Activated CD8-positive, alpha-beta memory T cell treated with anti-CD3 and anti-CD28 coated beads, Interleukin-2, amount 50 U/mL, for 48 hours (primary cell): ENCODE results near the gene CRABP1.

Experiments used
- DNase-seq: peaks from one replicate; pipeline ENCODE4 v3.0.0-alpha.2; 2020

CRABP1 gene

DNA sequence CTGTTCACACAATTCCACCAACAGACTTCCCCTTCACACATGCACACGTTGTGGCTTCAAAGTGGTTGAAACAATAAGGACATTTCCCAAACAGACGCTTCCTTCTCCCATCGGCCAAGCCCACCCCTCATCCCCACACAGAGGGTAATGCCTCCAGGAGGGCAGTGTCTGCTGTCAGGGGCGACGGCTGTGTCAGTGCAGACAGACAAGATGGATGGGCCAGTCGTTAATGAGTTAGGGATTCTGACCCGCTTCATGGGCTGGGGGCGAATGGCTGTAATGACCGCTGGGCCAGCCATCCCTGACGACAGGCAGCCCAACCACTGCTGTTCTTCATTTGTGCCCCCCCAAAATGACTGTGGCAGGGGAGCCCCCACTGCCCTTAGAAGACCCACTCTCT, 20.6 kb upstream of the CRABP1 start:
- no peak for DNase-seq

DNA sequence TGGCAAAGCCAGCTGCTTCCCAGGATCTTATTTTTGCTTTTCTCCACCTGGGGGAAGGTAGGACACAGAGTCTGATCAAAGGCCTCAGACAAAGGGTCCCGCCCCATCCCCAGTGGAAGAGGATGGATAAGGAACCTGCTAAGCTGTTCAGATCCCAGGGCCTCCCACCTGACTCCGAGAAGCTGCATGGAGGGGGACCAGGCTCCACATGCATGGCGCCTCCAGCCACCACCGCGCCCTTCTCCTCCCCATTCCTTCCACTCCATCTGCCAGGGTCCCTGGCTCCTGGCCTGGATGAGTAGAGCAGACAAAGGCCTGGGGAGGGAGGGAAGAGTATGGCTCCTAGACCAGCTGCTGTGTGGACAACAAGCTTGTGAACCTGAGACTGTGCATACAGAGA, 20.0 kb upstream of the CRABP1 start:
- DNase-seq = no peak

DNA sequence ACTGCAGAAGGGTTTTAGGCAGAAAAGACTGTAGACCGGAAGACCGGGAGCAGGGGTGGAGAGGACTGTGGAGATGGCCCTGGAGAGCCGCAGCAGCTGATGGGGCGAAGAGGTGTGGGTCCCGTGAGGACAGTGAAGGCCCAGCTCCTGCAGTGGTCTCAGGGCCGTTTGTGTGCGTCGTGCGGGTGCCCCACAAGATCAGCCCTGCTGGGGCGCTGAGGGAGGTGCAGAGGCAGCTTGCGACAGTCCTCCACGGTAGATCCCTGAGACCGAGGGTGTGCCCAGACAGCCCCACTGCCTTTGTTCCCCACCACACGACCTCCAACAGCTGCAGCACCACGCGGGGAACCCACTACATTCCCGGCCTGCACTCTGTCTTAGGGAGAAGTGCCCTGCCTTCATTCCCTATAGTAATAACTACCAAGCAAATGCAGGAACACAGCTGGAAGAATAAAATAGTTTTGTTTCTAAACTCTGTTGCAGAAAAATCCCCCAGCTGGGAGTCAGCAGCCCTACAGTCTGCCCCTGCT, 19.0 kb upstream of the CRABP1 start:
- DNase-seq = no peak

DNA sequence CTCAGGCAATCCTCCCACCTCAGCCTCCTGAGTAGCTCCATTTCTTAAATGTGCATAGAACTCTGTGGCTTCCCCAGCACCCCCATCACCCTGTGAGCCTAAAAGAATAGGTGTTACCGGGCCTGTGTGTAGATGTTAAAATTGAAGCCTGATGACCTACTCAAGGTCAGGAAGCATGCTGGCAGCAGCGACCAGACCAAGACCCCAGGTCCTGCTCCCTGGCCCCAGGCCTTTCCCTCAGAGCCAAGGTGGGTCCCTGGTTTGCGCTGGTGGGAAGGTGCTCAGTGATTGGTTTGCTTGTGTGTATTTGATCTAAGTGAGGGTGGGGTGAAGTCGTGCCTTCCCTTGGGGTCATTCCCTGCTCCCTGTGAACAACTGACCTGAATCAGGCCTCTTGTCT, 18.4 kb upstream of the CRABP1 start:
- DNase-seq = no peak

DNA sequence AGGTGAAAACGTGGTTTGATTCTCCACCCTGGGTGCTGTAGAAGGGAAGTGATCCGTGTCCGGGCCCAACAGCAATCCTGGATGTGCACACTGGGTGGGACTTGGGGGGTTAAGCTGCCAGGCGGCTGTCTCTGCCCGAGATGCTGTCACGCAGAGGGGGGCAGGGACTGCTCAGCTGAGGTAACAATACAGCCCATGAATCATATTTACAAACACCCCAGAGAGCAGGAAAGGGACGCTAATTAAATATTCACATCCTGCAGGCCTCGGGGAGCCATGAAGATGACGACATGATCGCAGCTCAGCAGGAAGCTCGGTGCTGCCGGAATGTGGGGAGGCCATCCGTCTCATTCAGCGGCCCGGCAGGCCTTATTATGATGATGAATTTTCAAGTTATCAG, 17.9 kb upstream of the CRABP1 start:
- no peak for DNase-seq

DNA sequence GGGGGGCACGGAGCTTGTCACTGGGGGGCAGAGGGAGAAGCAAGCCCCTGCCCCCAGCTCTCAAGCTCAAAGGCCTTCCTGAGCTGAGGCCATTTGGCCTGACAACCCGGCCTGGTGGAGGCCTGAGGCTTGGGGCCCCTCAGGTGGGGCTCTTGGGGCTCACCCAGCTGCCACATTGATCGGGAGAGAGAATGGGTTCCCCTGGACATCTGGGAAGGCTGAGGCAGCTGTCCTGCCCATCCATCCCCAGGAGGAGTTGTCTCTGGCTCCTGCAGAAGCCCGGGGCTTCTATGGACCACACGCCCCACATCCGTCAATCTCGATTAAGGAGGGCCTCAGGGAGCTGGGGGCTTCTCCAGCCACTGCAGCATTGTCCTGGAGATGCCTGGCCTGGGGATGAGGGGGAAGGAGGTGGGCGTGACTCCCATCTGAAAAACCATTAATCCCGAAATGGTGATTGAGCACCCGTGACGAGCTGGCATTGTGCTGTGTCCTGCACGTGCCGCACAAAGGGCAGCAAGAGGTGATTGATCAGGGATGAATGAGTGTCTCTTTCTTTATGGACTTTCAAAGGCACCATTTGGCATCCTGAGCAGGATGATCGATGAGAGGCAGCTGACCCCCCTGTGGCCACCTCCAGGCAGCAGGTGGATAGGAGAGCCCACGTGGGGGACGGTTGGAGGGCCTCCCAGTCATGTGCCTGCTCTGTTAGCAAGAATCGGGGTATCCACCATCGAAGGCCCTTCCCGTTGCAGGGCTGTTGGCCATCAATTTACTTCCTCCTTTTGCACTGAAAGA, 17.2 kb upstream of the CRABP1 start:
- no peak for DNase-seq

DNA sequence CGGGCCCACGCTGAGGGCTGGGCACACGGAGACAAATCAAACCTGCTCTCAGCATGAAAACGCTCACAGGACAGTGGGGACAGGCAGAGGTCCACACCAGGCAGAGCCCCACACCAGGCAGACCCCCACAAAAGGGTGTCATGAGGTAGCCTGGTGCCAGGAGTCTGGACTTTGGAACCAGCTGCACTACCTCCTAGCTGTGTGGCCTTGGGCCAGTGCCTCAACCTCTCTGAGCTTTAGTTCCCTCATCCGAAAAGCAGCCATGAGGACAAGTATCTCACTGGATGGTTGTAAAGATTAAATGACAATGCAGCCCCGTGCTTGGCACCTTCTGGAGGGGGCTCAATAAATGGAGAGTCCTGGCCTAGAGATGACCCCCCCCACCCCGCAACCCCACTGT, 16.5 kb upstream of the CRABP1 start:
- no peak for DNase-seq

DNA sequence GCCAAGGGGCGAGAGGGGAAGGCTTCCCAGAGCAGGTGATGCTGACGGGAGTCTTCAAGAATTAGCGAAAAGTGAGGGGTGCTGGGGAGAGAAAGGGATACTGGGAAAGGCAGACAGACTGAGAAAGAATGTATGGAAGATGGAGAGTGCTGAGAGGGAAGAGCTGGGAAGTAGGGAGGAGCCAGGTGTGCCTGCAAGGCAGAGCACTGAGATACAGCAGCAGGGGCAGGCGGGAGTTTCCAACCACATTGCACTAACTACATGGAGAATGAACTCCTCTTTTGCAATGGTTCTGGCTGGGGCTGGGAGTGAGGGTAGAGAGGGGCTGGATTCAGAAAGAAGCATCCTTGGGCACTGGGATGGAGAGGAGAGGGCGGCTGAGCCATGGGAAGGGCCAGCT, 16.0 kb upstream of the CRABP1 start:
- DNase-seq = no peak

DNA sequence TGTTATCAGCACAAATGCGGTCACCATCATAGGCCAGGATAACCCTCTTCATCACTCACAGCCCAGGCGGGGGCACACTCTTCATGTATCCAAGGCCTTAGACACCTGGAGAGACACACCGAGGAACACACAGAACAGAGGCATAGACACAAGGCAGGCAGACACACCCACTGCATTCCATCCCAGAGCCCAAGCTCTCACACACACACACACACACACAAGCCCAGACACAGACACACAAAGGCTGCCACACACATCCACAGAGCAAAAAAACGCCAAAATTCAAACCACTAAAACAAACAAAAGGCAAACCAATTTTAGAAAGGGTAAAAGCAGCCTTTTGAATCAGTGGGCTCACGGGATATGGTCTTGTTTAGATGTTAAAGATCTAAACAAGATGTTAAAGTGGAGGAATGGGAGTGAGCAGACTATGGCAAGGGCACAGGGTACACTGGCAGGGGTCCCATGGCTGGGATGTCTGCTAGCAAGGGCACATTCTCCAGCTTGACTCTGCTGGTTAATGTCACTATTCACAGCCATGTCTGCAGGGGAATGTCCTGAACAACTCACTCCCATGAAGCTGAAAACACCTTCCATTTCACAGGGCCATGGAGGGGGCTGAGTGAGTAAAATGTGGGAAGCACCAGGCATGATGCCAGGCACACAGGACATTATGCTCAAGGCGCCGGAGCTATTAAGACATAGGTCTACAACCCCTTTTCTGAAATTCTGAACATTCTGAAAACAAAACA, 14.9 kb upstream of the CRABP1 start:
- no peak for DNase-seq

DNA sequence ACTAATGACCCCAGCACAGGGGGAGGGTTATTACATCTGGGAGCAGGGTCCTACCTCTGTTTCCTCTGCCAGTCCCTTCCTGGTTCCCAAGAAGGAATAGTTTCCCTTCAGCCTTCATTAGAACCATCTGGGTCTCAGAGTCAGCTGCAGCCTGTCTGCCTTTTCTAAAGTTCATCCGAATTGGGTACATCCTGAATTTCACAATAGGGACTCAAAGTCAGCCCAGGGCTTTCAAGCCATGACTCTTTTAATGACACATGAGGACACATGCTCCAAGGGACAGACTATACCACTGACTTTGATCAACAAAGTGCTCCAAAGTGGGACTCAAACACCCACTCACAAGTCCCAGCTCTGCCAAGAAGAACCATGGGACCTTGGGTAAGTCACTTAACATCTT, 12.7 kb upstream of the CRABP1 start:
- no peak for DNase-seq

DNA sequence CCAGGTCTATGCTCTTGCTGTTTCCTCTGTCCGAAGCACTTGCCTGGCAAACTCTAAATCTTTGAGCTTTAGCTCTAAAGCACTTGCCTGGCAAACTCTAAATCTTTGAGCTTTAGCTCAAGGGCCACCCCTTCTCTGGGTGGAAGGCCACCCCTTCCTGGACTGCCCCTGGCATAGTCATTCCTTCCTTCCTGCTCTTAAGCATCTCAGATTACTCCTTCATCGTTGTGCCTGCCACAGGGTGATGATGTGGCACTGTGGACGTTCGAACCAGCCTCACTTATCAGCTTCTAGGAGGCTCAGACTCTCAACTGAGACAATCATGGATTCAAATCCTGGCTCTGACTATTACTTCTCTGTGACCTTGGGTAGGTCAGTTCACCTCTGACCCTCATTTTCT, 10.5 kb upstream of the CRABP1 start:
- no peak for DNase-seq

DNA sequence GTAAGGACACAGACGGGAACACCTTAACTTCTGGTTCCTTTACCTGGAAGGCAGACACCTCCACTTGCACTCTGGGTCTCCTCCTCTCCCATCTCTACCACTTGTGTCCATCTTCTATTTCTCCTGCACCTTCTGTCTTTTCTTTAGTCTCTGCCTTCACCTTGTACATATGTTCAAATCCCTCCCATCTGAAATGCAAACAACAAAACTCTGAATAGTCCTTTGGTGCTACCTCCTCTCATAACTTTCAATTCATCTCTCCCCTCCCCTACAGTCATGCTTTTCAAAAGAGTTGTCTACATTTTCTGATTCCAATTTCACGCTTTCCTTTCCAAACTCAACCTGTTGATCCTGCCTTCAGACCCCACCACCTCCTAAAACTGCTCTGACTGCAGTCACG, 5.3 kb upstream of the CRABP1 start:
- DNase-seq = no peak

DNA sequence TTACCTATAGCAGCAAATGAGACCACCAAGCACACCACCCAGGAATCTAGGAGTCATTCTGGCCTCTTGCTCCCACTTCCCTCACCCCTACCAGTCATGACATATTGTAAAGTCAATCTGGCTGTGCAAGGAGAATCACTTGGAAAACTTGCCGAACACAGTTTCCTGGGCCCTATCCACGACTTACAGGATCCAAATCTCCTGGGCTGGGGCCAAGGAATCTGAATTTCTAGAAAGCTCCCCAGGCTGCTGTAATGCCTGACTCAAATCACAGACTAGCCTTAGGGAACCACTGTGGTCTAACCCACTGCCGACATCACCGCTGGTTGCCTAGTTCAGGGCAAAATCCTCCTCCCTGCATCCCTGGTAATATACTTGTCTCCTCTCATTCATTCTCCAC, 4.2 kb upstream of the CRABP1 start:
- no peak for DNase-seq

DNA sequence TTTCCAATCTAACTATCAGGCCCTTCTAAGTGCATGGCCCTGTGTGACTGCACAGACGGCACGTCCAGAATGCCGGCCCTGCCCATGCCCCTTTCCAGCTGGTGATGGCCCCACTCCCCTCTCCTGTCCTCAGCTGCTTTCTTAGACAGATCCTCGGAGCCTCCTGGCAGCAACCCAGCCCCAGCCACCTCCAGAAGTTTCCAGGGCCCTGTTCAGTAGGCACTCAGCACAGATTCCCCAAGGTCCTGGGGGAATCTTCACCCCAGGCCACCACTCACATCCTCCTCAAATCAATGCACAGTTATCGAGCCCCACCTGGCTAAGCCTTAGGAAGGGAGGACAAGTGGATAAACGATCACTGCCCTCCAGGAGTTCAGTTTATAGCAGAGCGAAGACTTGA, 1.4 kb upstream of the CRABP1 start:
- DNase-seq = no peak

DNA sequence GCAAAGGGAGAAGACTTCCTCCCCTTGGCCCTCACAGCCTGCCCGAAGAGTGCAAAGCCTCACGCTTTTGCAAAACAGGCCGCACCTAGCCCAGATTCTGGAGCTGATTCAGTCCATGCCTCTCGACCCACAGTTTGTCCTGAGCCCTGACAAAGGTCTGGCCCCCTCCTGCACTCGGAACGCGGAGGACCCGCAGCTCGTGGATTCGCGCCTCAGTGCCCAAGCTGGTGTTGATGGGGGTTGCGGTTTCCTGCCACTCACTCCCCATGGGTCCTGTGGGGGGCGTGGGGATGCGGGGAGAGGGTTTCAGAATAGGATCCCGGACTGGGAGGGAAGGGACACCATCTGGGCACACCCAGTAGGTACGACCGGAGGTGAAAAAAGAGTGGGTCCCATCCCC, 594 bp upstream of the CRABP1 start:
- no peak for DNase-seq

DNA sequence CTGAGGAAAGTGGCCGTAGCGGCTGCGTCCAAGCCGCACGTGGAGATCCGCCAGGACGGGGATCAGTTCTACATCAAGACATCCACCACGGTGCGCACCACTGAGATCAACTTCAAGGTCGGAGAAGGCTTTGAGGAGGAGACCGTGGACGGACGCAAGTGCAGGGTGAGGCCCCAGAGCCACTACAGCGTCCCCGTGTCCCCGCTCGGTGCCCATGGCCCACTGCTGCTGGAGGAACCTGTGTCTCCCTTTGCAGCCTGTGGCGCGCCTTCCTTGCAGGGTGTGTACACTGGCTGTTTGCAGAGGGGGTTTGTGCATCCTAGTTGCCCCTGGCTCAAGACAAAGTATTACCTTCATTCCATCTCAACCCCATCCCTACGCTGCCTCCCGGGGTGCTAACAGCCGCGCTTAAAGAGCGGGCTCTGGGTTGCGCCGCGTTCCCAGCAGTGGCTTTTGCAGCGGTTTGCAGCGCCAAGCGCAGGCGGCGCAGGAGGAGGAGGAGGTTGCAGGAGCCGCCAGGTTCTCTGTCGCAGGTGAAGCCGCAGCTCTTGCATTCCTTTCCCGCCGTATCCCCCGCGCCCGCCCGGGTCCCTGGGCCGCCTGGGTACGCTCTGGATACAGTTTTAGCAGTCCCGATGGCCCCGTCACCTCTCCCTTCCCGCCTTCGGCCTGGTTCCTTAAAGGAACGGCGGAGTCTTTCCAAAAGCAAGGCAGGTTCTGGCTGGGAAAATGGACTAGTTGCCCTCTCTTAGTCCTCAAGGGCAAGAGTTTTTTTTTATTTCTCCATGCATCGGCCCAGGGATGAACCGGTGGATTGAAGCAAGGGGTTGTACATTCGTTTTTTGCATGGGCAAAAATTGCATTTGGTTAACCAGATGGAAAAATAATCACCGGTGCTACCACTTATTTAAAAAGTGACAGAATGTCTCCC, 1.2 kb downstream of the CRABP1 start:
- DNase-seq = no peak

DNA sequence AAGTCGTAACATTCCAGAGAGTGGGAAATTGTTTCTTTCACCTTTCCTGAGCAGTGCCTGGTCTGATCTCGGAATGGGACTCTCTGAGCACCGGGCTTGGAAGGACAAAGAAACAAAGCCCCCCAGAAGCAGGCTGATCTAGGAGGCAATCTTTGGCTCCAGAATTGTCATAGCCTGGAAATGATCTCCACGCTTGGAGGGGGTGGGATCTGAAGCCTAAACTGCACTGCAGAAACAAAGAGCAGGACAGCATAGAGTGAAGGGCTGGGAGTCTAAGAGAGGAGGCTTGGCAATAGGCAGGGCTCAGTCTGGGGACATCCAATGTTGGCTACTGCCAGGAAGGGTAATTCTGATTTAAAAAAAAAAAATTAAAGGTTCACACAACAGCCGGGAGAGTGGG, 1.9 kb downstream of the CRABP1 start:
- DNase-seq = no peak

DNA sequence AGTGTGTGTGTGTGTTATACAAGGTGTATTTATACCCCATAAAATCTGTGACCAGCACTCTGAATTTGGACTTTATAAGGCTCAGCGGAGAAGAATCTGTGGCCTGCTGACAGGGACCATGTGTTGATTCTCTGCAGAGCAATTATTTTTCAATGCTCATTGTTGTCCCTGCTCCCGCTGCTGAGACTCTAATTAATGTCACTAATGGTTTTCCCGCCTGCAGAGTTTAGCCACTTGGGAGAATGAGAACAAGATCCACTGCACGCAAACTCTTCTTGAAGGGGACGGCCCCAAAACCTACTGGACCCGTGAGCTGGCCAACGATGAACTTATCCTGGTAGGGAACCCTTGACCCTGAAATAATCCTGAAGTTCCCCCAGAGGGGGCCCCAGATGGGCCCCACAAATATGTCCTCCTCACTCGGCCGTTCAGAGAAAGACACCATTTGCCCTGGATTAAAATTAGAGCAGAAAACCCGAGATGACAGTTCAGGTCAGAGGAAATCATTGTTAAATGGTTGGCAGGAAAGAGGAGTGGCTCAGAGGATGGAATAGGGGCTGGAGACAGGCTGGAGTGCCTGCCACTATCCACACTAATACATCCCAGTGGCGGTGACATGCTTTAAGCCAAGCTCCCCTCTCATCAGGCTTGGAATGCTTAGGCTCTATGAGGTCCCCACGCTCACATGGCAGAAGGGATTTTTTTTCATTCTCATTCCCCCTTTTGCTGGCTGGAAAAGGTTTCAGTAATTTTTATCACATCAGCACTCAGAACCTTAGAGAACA, 3.3 kb downstream of the CRABP1 start:
- no peak for DNase-seq

DNA sequence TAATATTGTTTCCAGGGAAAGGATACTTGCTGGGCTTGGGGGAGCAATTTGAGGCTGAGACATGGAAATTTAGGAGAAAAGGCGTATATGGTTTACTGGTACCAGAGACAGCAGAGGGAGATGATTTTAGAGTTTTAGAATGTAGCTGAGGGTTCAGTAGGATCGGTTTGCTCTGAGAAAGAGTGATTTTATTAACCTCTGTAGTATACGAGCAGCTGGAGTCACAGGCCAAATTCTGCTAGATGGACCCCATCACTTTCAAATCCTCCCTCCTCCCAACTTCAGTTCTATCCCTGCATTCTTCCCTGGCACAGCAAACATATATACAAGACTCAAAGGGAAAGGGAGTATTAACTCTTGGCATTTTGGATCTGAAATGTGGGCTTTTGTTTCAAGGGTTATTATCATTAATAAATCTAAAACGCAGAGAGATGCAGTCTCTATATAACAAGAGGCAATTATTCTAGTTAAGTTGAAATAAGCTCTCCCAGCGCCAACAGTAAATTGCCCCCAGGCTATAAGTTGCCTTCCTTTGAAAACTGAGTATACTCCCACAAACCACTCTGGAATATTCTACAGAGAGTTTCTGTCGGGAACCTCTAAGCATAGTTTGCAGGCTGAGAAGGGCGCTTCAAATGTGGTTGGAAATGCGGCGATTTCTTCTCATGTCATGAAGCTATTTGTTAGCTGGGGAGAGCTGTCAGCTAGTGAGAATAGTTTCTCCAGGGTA, 5.4 kb downstream of the CRABP1 start:
- no peak for DNase-seq

DNA sequence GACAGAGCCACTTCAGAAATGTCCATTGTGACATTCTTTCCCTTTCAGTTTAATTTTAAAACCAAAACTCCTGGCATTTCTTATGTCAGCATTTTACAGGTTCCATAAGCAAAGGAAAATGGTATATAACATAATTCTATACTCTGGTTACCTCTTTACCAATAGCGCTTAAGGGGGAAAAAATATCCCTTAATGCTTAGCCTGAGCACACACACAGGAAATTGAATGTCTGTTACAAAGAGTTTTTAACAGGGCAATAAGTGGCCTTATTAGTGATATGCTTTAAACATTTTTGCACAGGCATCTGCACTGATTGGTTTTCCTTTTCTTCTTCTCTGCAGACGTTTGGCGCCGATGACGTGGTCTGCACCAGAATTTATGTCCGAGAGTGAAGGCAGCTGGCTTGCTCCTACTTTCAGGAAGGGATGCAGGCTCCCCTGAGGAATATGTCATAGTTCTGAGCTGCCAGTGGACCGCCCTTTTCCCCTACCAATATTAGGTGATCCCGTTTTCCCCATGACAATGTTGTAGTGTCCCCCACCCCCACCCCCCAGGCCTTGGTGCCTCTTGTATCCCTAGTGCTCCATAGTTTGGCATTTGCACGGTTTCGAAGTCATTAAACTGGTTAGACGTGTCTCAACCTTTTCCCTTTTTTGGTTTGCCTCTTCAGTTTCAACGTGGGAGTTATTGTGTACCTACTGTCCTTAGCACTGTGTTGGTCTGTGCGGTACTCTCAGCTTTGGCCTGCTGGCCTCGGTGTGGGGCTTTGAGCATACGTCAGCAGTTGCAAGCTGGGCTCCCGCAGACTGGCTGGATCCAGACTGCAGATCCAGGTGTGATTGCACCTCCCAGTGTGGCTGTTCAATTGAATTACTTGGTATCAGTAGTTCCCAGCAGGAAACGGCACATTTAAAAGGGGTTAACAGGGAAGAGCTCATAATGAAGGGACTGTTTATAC, 7.7 kb downstream of the CRABP1 start:
- no peak for DNase-seq

DNA sequence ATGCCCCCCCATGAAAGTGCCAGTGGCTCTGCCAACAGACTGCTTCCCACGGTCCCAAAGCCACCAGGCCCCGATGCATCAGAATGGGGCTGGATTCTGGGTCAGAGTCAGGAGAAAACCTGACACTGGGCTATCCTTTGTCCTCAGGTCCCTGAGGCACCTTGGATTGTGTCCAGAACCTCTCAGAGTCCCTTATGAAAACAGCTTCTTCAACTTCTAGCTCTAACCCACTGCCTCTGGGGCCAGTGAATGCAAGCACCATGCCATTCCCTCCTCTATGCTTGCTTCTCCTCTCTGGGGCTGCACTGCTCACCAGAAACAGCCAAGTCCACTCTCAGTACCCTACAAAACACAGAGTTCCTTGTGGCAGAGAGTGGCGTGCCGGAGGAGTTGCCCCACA, 9.9 kb downstream of the CRABP1 start:
- no peak for DNase-seq
